ENCODE data around the gene ANKRD23.

- no peak for TF ChIP-seq POLR2A (IDR thresholded peaks at IDR 0.05)
- TF ChIP-seq CTCF (IDR thresholded peaks at IDR 0.05) = no peak
Measured at GRCh38 chr2:96843538-96844268, at the start of gene ANKRD23.
